ENCODE results near the gene PRR29.
"Not testable (repeated sequence)": the region's sequence is repeated elsewhere in the genome, so short reads cannot be mapped to it uniquely, and the experiment has no call there.

PRR29 gene

GRCh38 chr17:64017381-64017980, 19.3 kb downstream of the PRR29 start:
- H3K4me3 ChIP-seq (ENCODE audit: extremely low read depth, insufficient read depth, low read length, poor library complexity, severe bottlenecking) = no peak overlapping the region
- H3K9me3 ChIP-seq (ENCODE audit: control insufficient read depth, low read length) = no peaks in the 10 kb centered on the region
- no peak overlapping the region for H3K27ac ChIP-seq (ENCODE audit: low read depth, low read length, severe bottlenecking)
- H3K36me3 ChIP-seq (ENCODE audit: control insufficient read depth, insufficient read depth, low read length) = no peaks in the 10 kb centered on the region
- H3K4me1 ChIP-seq (ENCODE audit: control insufficient read depth, insufficient read depth, low read length, poor library complexity, severe bottlenecking) = no peaks in the 10 kb centered on the region
- 73 to 85% methylated on average over 2 of the region's 2 CpGs for WGBS, 2 experiments (ENCODE audit: insufficient coverage in 2 of 2)

- H3K4me3 ChIP-seq (ENCODE audit: extremely low read depth, insufficient read depth, low read length, poor library complexity, severe bottlenecking); H3K27ac ChIP-seq (ENCODE audit: low read depth, low read length, severe bottlenecking); H3K36me3 ChIP-seq (ENCODE audit: control insufficient read depth, insufficient read depth, low read length); H3K4me1 ChIP-seq (ENCODE audit: control insufficient read depth, insufficient read depth, low read length, poor library complexity, severe bottlenecking); H3K9me3 ChIP-seq (ENCODE audit: control insufficient read depth, low read length): not testable (repeated sequence)
- 83 to 84% methylated on average over 8 to 9 of the region's 9 CpGs for WGBS, 2 experiments (ENCODE audit: insufficient coverage in 2 of 2)
Measured at GRCh38 chr17:64019551-64019961, 21.4 kb downstream of the PRR29 start.

- Histone ChIP-seq H3K27ac (ENCODE audit: low read depth, low read length, severe bottlenecking) (no peak within 1 kb of the TSS), H3K9me3 (ENCODE audit: control insufficient read depth, low read length) (no peaks in the 10 kb centered on the region), H3K4me1 (ENCODE audit: control insufficient read depth, insufficient read depth, low read length, poor library complexity, severe bottlenecking) (no peaks in the 10 kb centered on the region), H3K4me3 (ENCODE audit: extremely low read depth, insufficient read depth, low read length, poor library complexity, severe bottlenecking) (no peak within 1 kb of the TSS), H3K36me3 (ENCODE audit: control insufficient read depth, insufficient read depth, low read length) (no peaks in the 10 kb centered on the region)
- WGBS, 2 experiments (ENCODE audit: insufficient coverage in 2 of 2) = 62 to 65% methylated on average over 17 to 19 of the region's 23 CpGs
Measured at GRCh38 chr17:64020056-64020766, 22.1 kb downstream of the PRR29 start, which contains the start of gene ICAM2. Gene ICAM2, minus strand, starts transcription at chr17:64020633. Its CDS starts 13,942 bp downstream, at chr17:64006691.

DNA sequence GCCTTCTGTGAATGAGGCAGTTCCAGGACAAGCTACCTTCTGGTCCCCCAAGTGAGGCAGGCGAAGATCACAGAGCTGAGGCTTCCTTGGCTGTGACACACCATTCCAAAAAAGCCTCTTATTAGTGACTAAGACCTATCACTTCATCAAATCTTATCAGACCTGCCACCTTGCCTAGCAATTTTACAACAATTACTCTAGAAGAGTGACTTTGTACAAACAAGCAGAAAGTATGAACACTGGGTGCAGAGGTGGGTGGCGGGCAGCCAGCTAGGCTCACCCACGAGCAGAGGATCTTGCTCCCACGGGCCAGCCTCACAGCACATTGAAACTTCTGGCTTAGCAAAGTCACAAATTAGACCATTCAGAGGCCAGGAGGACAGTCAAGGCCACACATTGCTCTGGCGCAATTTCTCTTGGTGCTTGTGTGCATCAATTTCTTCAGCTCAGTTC, 24.5 kb downstream of the PRR29 start:
- no peaks in the 10 kb centered on the region for H3K9me3 ChIP-seq (ENCODE audit: control insufficient read depth, low read length)
- no peak overlapping the region for H3K27ac ChIP-seq (ENCODE audit: low read depth, low read length, severe bottlenecking)
- H3K4me1 ChIP-seq (ENCODE audit: control insufficient read depth, insufficient read depth, low read length, poor library complexity, severe bottlenecking) = no peaks in the 10 kb centered on the region
- 87 to 88% methylated on average over 4 to 5 of the region's 5 CpGs for WGBS, 2 experiments (ENCODE audit: insufficient coverage in 2 of 2)
- no peaks in the 10 kb centered on the region for H3K36me3 ChIP-seq (ENCODE audit: control insufficient read depth, insufficient read depth, low read length)
- no peak overlapping the region for H3K4me3 ChIP-seq (ENCODE audit: extremely low read depth, insufficient read depth, low read length, poor library complexity, severe bottlenecking)

- 88 to 91% methylated on average over 7 to 8 of the region's 8 CpGs for WGBS, 2 experiments (ENCODE audit: insufficient coverage in 2 of 2)
Measured at GRCh38 chr17:64024215-64024654, 26.1 kb downstream of the PRR29 start.

GRCh38 chr17:64024781-64025731, 26.9 kb downstream of the PRR29 start:
- no peaks in the 10 kb centered on the region for H3K9me3 ChIP-seq (ENCODE audit: control insufficient read depth, low read length)
- no peak overlapping the region for H3K4me3 ChIP-seq (ENCODE audit: extremely low read depth, insufficient read depth, low read length, poor library complexity, severe bottlenecking)
- peak overlapping the region; percentile 49 for H3K27ac ChIP-seq (ENCODE audit: low read depth, low read length, severe bottlenecking)
- no peaks in the 10 kb centered on the region for H3K4me1 ChIP-seq (ENCODE audit: control insufficient read depth, insufficient read depth, low read length, poor library complexity, severe bottlenecking)
- H3K36me3 ChIP-seq (ENCODE audit: control insufficient read depth, insufficient read depth, low read length) = no peaks in the 10 kb centered on the region
- 82 to 93% methylated on average over 9 to 13 of the region's 19 CpGs for WGBS, 2 experiments (ENCODE audit: insufficient coverage in 2 of 2)

More at GRCh38 chr17:64024215-64024654, 26.1 kb downstream of the PRR29 start:
- peak overlapping the region; percentile 49 for H3K27ac ChIP-seq (ENCODE audit: low read depth, low read length, severe bottlenecking)
- H3K36me3 ChIP-seq (ENCODE audit: control insufficient read depth, insufficient read depth, low read length) = no peaks in the 10 kb centered on the region
- H3K4me1 ChIP-seq (ENCODE audit: control insufficient read depth, insufficient read depth, low read length, poor library complexity, severe bottlenecking) = no peaks in the 10 kb centered on the region
- H3K9me3 ChIP-seq (ENCODE audit: control insufficient read depth, low read length) = no peaks in the 10 kb centered on the region
- no peak overlapping the region for H3K4me3 ChIP-seq (ENCODE audit: extremely low read depth, insufficient read depth, low read length, poor library complexity, severe bottlenecking)

DNA sequence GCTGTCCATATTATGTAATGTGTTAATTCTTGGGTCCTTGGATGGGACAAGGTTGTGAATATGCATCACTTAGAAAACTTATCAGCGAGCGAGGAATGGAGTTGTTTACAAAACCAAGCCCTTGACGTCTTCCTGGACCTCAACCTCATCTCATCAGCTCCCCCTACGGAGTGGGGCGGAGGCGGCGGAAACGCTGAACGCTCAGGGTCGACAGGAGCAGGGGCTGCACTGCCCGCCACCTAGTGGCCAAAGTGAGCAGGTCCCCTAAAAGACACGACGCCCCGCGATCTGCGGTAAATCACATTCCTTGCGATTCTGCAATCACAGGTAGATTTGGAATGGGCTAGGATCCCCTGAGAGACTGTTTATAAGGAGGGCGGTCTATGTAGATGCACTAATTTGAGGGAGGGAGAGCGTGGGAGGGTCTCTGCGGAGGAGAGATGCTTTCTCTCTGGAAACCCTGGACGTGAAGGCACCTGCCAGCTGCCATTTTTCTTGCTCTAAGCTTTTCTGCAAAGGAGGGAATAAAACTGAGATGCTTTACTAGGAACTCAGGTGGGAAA, 27.7 kb downstream of the PRR29 start:
- Histone ChIP-seq H3K27ac (ENCODE audit: low read depth, low read length, severe bottlenecking) (no peak overlapping the region), H3K4me3 (ENCODE audit: extremely low read depth, insufficient read depth, low read length, poor library complexity, severe bottlenecking) (no peak overlapping the region)
- WGBS, 2 experiments (ENCODE audit: insufficient coverage in 2 of 2) = 11 to 12% methylated on average over 18 of the region's 21 CpGs

DNA sequence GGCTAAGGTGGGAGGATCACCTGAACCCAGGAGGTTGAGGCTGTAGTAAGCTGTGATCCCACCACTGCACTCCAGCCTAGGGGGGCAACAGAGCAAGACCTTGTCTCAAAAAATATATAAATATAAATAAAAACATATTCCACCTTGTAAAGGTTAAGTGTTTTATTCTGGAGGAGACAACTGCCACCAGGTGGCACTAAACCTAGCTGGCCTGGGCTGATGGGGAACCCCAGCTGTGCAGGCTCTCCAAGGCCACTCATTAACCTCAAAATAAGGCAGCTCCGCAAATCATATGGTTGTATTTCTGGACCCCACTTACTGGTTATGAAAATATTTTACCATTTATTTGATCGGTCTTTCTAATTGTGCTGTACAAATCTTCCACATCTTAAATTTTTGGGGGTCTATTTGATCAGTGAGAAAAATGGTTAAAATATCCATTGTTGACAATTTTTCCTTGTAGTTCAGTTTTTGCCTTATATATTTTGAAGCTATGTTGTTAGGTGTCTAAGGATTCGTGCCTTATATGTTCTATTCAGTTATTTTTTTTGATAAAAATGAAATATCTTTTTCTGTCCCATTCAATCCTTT, 30.8 kb downstream of the PRR29 start:
- Histone ChIP-seq H3K27ac (ENCODE audit: low read depth, low read length, severe bottlenecking) (no peak overlapping the region), H3K4me3 (ENCODE audit: extremely low read depth, insufficient read depth, low read length, poor library complexity, severe bottlenecking) (no peak overlapping the region), H3K4me1 (ENCODE audit: control insufficient read depth, insufficient read depth, low read length, poor library complexity, severe bottlenecking) (no peaks in the 10 kb centered on the region), H3K36me3 (ENCODE audit: control insufficient read depth, insufficient read depth, low read length) (no peaks in the 10 kb centered on the region), H3K9me3 (ENCODE audit: control insufficient read depth, low read length) (no peaks in the 10 kb centered on the region)
- WGBS, 2 experiments (ENCODE audit: insufficient coverage in 2 of 2) = no CpG with 5 or more reads among the region's 3 CpGs

More for the DNA sequence above, 27.7 kb downstream of the PRR29 start:
- H3K4me1 ChIP-seq (ENCODE audit: control insufficient read depth, insufficient read depth, low read length, poor library complexity, severe bottlenecking) = no peaks in the 10 kb centered on the region
- H3K9me3 ChIP-seq (ENCODE audit: control insufficient read depth, low read length) = no peaks in the 10 kb centered on the region
- no peaks in the 10 kb centered on the region for H3K36me3 ChIP-seq (ENCODE audit: control insufficient read depth, insufficient read depth, low read length)

- Histone ChIP-seq H3K36me3 (ENCODE audit: control insufficient read depth, insufficient read depth, low read length) (no peaks in the 10 kb centered on the region), H3K9me3 (ENCODE audit: control insufficient read depth, low read length) (no peaks in the 10 kb centered on the region), H3K4me3 (ENCODE audit: extremely low read depth, insufficient read depth, low read length, poor library complexity, severe bottlenecking) (no peak overlapping the region), H3K4me1 (ENCODE audit: control insufficient read depth, insufficient read depth, low read length, poor library complexity, severe bottlenecking) (no peaks in the 10 kb centered on the region), H3K27ac (ENCODE audit: low read depth, low read length, severe bottlenecking) (no peak overlapping the region)
- WGBS, 2 experiments (ENCODE audit: insufficient coverage in 2 of 2) = no CpG with 5 or more reads among the region's 4 CpGs
Measured at GRCh38 chr17:64032081-64032480, 33.9 kb downstream of the PRR29 start.

All from mesodermal cell (in vitro differentiated cells).